ENCODE data around the gene CYBB.

The CYBB gene

GRCh38 chrX:37796805-37797204, 16.9 kb downstream of the CYBB start:
- TF ChIP-seq, protein P1, sequence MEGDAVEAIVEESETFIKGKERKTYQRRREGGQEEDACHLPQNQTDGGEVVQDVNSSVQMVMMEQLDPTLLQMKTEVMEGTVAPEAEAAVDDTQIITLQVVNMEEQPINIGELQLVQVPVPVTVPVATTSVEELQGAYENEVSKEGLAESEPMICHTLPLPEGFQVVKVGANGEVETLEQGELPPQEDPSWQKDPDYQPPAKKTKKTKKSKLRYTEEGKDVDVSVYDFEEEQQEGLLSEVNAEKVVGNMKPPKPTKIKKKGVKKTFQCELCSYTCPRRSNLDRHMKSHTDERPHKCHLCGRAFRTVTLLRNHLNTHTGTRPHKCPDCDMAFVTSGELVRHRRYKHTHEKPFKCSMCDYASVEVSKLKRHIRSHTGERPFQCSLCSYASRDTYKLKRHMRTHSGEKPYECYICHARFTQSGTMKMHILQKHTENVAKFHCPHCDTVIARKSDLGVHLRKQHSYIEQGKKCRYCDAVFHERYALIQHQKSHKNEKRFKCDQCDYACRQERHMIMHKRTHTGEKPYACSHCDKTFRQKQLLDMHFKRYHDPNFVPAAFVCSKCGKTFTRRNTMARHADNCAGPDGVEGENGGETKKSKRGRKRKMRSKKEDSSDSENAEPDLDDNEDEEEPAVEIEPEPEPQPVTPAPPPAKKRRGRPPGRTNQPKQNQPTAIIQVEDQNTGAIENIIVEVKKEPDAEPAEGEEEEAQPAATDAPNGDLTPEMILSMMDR (IDR thresholded peaks at IDR 0.05; ENCODE audit: low read depth, low read length, missing control alignments): no peak
- no peak overlapping the region for H3K4me3 ChIP-seq (replicated peaks; ENCODE audit: low read depth, low read length)
- no peak for DNase-seq (ENCODE audit: extremely low read depth, low read depth)

DNA sequence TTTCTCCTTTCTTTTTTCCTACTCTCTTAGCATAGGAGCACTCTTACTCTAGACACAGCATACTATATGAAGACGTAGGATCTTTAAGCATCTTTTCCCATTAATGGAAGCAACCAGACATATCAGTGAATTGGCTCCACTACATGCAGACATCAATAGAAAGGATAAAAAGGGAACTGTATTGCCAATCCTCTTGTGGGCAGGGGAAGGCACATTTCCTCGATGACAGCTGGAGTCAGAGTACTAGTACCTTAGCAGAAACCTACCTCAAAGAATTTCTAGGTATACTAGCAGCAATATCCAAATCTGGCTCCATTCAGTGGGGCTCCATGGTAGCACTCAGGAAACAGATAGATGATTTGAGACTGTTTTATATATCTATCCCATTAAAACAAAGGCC, 20.1 kb downstream of the CYBB start:
- TF ChIP-seq, protein P1 (IDR thresholded peaks at IDR 0.05; ENCODE audit: low read depth, low read length, missing control alignments): no peak
- DNase-seq (ENCODE audit: extremely low read depth, low read depth): no peak
- H3K4me3 ChIP-seq (replicated peaks; ENCODE audit: low read depth, low read length): no peak overlapping the region

GRCh38 chrX:37800717-37801116, 20.9 kb downstream of the CYBB start:
- TF ChIP-seq, protein P1 (IDR thresholded peaks at IDR 0.05; ENCODE audit: low read depth, low read length, missing control alignments): no peak
- no peak overlapping the region for H3K4me3 ChIP-seq (replicated peaks; ENCODE audit: low read depth, low read length)

GRCh38 chrX:37802028-37802427, 22.2 kb downstream of the CYBB start:
- DNase-seq (ENCODE audit: extremely low read depth, low read depth): no peak
- no peak overlapping the region for H3K4me3 ChIP-seq (replicated peaks; ENCODE audit: low read depth, low read length)
- TF ChIP-seq, protein P1 (IDR thresholded peaks at IDR 0.05; ENCODE audit: low read depth, low read length, missing control alignments): no peak

More at GRCh38 chrX:37800717-37801116, 20.9 kb downstream of the CYBB start:
- no peak for DNase-seq (ENCODE audit: extremely low read depth, low read depth)

DNA sequence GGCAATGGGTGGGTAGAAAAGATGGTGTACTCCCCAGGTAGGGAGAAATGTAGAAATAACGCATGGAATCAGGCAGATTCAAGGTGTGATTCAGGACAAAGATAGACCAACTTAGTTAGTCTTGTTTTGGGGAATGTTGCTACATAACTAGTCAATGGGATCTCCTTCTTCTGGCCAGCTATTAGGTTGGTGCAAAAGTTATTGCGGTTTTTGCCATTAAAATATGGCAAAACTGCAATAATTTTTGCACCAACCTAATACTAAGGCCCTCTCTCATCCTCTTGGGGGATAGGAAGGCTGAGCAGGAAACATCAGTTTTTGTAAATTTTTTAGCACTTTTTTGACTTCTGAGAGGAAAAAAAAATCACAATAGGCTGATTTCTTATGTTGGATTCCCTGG, 23.2 kb downstream of the CYBB start:
- TF ChIP-seq, protein P1 (IDR thresholded peaks at IDR 0.05; ENCODE audit: low read depth, low read length, missing control alignments): no peak
- H3K4me3 ChIP-seq (replicated peaks; ENCODE audit: low read depth, low read length): no peak overlapping the region
- no peak for DNase-seq (ENCODE audit: extremely low read depth, low read depth)

- TF ChIP-seq, protein P1 (IDR thresholded peaks at IDR 0.05; ENCODE audit: low read depth, low read length, missing control alignments): no peak
- H3K4me3 ChIP-seq (replicated peaks; ENCODE audit: low read depth, low read length): no peak overlapping the region
- DNase-seq (ENCODE audit: extremely low read depth, low read depth): no peak
Measured at GRCh38 chrX:37809970-37810369, 30.1 kb downstream of the CYBB start.

DNA sequence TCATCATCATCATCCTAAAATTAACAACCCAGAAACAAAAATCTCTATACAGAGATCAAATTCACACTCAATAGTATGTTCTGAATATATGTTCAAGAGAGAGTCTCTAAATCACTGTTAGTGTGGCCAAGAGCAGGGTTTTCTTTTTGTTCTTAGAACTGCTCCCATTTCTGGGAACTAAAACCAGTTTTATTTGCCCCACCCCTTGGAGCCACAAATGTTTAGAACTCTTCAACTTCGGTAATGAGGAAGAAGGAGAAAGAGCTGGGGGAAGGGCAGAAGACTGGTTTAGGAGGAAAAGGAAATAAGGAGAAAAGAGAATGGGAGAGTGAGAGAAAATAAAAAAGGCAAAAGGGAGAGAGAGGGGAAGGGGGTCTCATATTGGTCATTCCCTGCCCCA, 32.3 kb downstream of the CYBB start:
- TF ChIP-seq, protein P1 (IDR thresholded peaks at IDR 0.05; ENCODE audit: low read depth, low read length, missing control alignments): no peak
- H3K4me3 ChIP-seq (replicated peaks; ENCODE audit: low read depth, low read length): no peak overlapping the region
- DNase-seq (ENCODE audit: extremely low read depth, low read depth): no peak
